Keratinocyte (primary cell): Measurements from ENCODE around the gene PCDHGA4. TPM values are rescaled to one million over a fixed set of nuclear protein-coding genes. Genes with fewer than 3 reads are reported as not detected.
"Not testable (repeated sequence)": the region's sequence is repeated elsewhere in the genome, so short reads cannot be mapped to it uniquely, and the experiment has no call there.

Experiments
- DNase-seq: peaks from one replicate; pipeline ENCODE4 v3.0.0-alpha.2; 2011; ENCODE audit warnings: low read depth, missing footprints, low spot score
- FAIRE-seq: peaks from 2 replicates; lab custom pipeline; 2011; peaks lifted over from hg19 to GRCh38; lab: Jason Lieb, UNC
- H2AFZ ChIP-seq: 2 replicates; pipeline ENCODE4 v1.6.0; 2012; ENCODE audit warnings: low read length, control low read depth, inconsistent platforms; ENCODE audit not compliant: control insufficient read depth
- H3K27ac ChIP-seq: 2 replicates; pipeline ENCODE4 v1.5.1; 2011; ENCODE audit warnings: low read length; ENCODE audit not compliant: control insufficient read depth, insufficient read depth
- H3K27me3 ChIP-seq: 3 replicates; pipeline ENCODE4 v1.6.0; 2011; ENCODE audit warnings: low read length; ENCODE audit not compliant: control insufficient read depth, insufficient read depth; ENCODE audit errors: extremely low read depth
- H3K36me3 ChIP-seq, 2 experiments: 2 replicates in 1 of 2; 3 replicates in 1 of 2; pipeline ENCODE4 v1.5.1; 2011; ENCODE audit warnings: low read length in 2 of 2, mild to moderate bottlenecking in 1 of 2; ENCODE audit not compliant: control insufficient read depth in 2 of 2, insufficient read depth in 2 of 2; ENCODE audit errors: extremely low read depth in 1 of 2
- H3K4me1 ChIP-seq: 3 replicates; pipeline ENCODE4 v1.5.1; 2011; ENCODE audit warnings: low read length; ENCODE audit not compliant: control insufficient read depth, insufficient read depth; ENCODE audit errors: extremely low read depth
- H3K4me2 ChIP-seq: 3 replicates; pipeline ENCODE4 v1.6.0; 2011; ENCODE audit warnings: low read depth, low read length; ENCODE audit not compliant: control insufficient read depth, insufficient read depth; ENCODE audit errors: extremely low read depth
- H3K4me3 ChIP-seq, 3 experiments: fragments of 200-600 bp in 1 of 3; sonication (generic) in 1 of 3; 2 replicates in 2 of 3; 3 replicates in 1 of 3; pipeline ENCODE4 v1.5.1; 2011 to 2016; ENCODE audit warnings: low read length in 3 of 3, mild to moderate bottlenecking in 3 of 3, control low read depth in 2 of 3, inconsistent platforms in 1 of 3, low read depth in 1 of 3, mixed read lengths in 1 of 3, mixed run types in 1 of 3, moderate library complexity in 1 of 3; ENCODE audit not compliant: control insufficient read depth in 2 of 3, insufficient read depth in 2 of 3; ENCODE audit errors: extremely low read depth in 1 of 3
- H3K79me2 ChIP-seq: 2 replicates; pipeline ENCODE4 v1.6.0; 2012; ENCODE audit warnings: low read length; ENCODE audit not compliant: control insufficient read depth, insufficient read depth
- H3K9ac ChIP-seq: 3 replicates; pipeline ENCODE4 v1.6.0; 2011; ENCODE audit warnings: low read length; ENCODE audit not compliant: control insufficient read depth, insufficient read depth; ENCODE audit errors: extremely low read depth
- H3K9me1 ChIP-seq: 3 replicates; pipeline ENCODE4 v1.6.0; 2011; ENCODE audit warnings: low read length; ENCODE audit not compliant: control insufficient read depth, insufficient read depth; ENCODE audit errors: extremely low read depth
- H3K9me3 ChIP-seq: 2 replicates; pipeline ENCODE4 v1.5.1; 2012; ENCODE audit warnings: low read depth, low read length; ENCODE audit not compliant: control insufficient read depth
- H4K20me1 ChIP-seq: 3 replicates; pipeline ENCODE4 v1.6.0; 2011; ENCODE audit warnings: low read length; ENCODE audit not compliant: control insufficient read depth, insufficient read depth; ENCODE audit errors: extremely low read depth
- EZH2 ChIP-seq: IDR thresholded peaks from one replicate; pipeline ENCODE4 v1.6.1; 2012; ENCODE audit warnings: inconsistent platforms, mild to moderate bottlenecking, low read length, moderate library complexity
- dilution Hi-C: fragments of 300-500 bp; cut with MboI; formaldehyde crosslinking; loops from one replicate; pipeline ENCODE4 v1.7.0; 2020; ENCODE audit warnings: low sequenced_read_pairs; ENCODE audit not compliant: extremely low pct_ligation_motif_present
- polyA plus RNA-seq, 5 experiments: library from polyadenylated mRNA; depleted of rRNA in 3 of 5; stranded (reverse) in 3 of 5; stranded (forward) in 1 of 5; unstranded in 1 of 5; fragments of >200 nt; gene quantifications; 1 replicate in 1 of 5; 2 replicates in 3 of 5; 3 replicates in 1 of 5; pipeline versions ENCODE4 v1.2.1 to v1.2.3, GENCODE V29; 2011 to 2012; ENCODE audit warnings: missing spikeins in 2 of 5, low read depth in 1 of 5, low replicate concordance in 1 of 5
- TF ChIP-seq, protein P1 (sequence below), 3 experiments: IDR thresholded peaks in 1 of 3; conservative IDR thresholded peaks in 1 of 3; optimal IDR thresholded peaks in 1 of 3; 2 replicates in 2 of 3; 3 replicates in 1 of 3; pipeline versions ENCODE3 to v1.5.1; 2011; ENCODE audit warnings: low read length in 3 of 3, mild to moderate bottlenecking in 3 of 3, moderate library complexity in 2 of 3, control low read depth in 1 of 3, inconsistent platforms in 1 of 3; ENCODE audit not compliant: insufficient read depth in 2 of 3; ENCODE audit errors: extremely low read depth in 1 of 3

The PCDHGA4 gene
- polyA plus RNA-seq, 1 donor (not counting 4 experiments of a cell fraction or from before 2014, with no cell fraction given): 0.05 TPM

DNA sequence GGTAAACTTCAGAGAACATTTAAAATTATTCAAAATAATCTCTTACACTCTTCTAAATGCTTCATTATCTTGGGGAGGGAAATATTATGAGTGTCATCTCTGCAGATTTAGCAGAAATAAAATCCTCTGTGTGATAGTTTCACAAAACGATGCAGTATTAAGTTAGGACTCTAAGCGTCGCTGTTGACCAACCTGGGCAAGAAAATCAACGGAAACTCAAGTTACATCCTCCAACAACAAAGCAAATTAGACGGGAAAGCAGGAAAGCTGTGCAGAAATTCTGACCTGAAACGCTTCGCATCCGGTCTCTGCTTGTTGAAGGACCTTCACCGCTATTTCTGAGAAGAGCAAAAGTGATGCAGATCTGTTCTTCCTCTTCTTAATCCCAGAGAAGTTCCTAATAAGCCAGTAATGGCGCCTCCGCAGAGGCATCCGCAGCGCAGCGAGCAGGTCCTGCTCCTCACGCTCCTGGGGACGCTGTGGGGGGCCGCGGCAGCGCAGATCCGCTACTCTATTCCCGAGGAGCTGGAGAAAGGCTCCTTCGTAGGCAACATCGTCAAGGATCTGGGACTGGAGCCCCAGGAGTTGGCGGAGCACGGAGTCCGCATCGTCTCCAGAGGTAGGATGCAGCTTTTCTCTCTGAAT is 19.0 kb downstream of the PCDHGA4 start, which contains the start of gene PCDHGA6:
PCDHGA6 (plus strand) TSS at position 219 of the 645 bp plus-strand sequence; CDS start at position 412, 193 bp downstream.
- FAIRE-seq: no peak
- Histone ChIP-seq H3K4me2 (peak within 1 kb of the TSS; percentile 7), H4K20me1 (no peaks in the 10 kb centered on the region), H3K9ac (no peak within 1 kb of the TSS), H3K27me3 (peaks cover 33% of the 10 kb centered on the region), H3K79me2 (no peaks in the 10 kb centered on the region), H3K27ac (no peak within 1 kb of the TSS), H3K9me1 (no peaks in the 10 kb centered on the region), H2AFZ (peak within 1 kb of the TSS; percentile 11), H3K9me3 (peaks cover 24% of the 10 kb centered on the region), H3K4me1 (no peaks in the 10 kb centered on the region), H3K4me3 (no peak within 1 kb of the TSS), H3K36me3 (no peaks in the 10 kb centered on the region)
- TF ChIP-seq, protein P1, sequence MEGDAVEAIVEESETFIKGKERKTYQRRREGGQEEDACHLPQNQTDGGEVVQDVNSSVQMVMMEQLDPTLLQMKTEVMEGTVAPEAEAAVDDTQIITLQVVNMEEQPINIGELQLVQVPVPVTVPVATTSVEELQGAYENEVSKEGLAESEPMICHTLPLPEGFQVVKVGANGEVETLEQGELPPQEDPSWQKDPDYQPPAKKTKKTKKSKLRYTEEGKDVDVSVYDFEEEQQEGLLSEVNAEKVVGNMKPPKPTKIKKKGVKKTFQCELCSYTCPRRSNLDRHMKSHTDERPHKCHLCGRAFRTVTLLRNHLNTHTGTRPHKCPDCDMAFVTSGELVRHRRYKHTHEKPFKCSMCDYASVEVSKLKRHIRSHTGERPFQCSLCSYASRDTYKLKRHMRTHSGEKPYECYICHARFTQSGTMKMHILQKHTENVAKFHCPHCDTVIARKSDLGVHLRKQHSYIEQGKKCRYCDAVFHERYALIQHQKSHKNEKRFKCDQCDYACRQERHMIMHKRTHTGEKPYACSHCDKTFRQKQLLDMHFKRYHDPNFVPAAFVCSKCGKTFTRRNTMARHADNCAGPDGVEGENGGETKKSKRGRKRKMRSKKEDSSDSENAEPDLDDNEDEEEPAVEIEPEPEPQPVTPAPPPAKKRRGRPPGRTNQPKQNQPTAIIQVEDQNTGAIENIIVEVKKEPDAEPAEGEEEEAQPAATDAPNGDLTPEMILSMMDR (optimal IDR thresholded peaks at IDR 0.05 in 1 of 3, IDR thresholded peaks at IDR 0.05 in 1 of 3, conservative IDR thresholded peaks at IDR 0.05 in 1 of 3; ENCODE audit: extremely low read depth in 1 of 3, insufficient read depth in 2 of 3, low read length in 3 of 3): peak in 2 of 3 experiments; percentile 31 to 33
- no peak for TF ChIP-seq EZH2
- dilution Hi-C loops: no loop called here
- no peak for DNase-seq

DNA sequence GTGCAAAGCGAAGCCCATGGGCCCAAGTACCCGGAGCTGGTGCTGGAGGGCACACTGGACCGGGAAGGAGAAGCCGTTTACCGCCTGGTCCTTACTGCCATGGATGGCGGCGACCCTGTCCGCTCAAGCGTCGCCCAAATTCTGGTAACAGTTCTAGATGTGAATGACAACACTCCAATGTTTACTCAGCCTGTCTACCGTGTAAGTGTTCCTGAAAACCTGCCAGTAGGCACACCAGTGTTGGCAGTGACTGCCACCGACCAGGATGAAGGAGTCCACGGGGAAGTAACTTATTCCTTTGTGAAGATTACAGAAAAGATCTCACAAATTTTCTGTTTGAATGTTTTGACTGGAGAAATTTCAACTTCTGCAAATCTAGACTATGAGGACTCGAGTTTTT is 19.8 kb downstream of the PCDHGA4 start:
- FAIRE-seq (no peak), DNase-seq (no peak)
- peaks cover 33% of the 10 kb centered on the region for H3K27me3 ChIP-seq
- no peak overlapping the region for H2AFZ ChIP-seq
- no peak overlapping the region for H3K4me3 ChIP-seq
- H3K36me3 ChIP-seq: no peaks in the 10 kb centered on the region
- H3K79me2 ChIP-seq: no peaks in the 10 kb centered on the region
- no peak overlapping the region for H3K9ac ChIP-seq
- no peak overlapping the region for H3K4me2 ChIP-seq
- peaks cover 24% of the 10 kb centered on the region for H3K9me3 ChIP-seq
- H4K20me1 ChIP-seq: no peaks in the 10 kb centered on the region
- H3K27ac ChIP-seq: no peak overlapping the region
- no peaks in the 10 kb centered on the region for H3K4me1 ChIP-seq
- TF ChIP-seq, protein P1 (optimal IDR thresholded peaks at IDR 0.05 in 1 of 3, IDR thresholded peaks at IDR 0.05 in 1 of 3, conservative IDR thresholded peaks at IDR 0.05 in 1 of 3; ENCODE audit: extremely low read depth in 1 of 3, insufficient read depth in 2 of 3, low read length in 3 of 3): no peak
- no peak for TF ChIP-seq EZH2
- no peaks in the 10 kb centered on the region for H3K9me1 ChIP-seq
- dilution Hi-C loops: no loop called here

GRCh38 chr5:141375444-141376155 is 20.8 kb downstream of the PCDHGA4 start:
- peaks cover 26% of the 10 kb centered on the region for H3K27me3 ChIP-seq
- DNase-seq, H3K4me2 ChIP-seq, H3K27ac ChIP-seq, H3K4me1 ChIP-seq, H2AFZ ChIP-seq, H4K20me1 ChIP-seq, H3K9me1 ChIP-seq, H3K79me2 ChIP-seq, FAIRE-seq, dilution Hi-C loops, H3K36me3 ChIP-seq, H3K9ac ChIP-seq, H3K4me3 ChIP-seq: not testable (repeated sequence)
- peaks cover 23% of the 10 kb centered on the region for H3K9me3 ChIP-seq
